HG02885 (cell line): ENCODE results near the gene KCNMA1.

Source experiments
- ATAC-seq: cut with Tn5 transposase; IDR thresholded peaks from one replicate; pipeline ENCODE4 v1.9.1; 2021; ENCODE audit warnings: mild to moderate bottlenecking; ENCODE audit not compliant: unreplicated experiment, poor library complexity

The KCNMA1 gene

DNA sequence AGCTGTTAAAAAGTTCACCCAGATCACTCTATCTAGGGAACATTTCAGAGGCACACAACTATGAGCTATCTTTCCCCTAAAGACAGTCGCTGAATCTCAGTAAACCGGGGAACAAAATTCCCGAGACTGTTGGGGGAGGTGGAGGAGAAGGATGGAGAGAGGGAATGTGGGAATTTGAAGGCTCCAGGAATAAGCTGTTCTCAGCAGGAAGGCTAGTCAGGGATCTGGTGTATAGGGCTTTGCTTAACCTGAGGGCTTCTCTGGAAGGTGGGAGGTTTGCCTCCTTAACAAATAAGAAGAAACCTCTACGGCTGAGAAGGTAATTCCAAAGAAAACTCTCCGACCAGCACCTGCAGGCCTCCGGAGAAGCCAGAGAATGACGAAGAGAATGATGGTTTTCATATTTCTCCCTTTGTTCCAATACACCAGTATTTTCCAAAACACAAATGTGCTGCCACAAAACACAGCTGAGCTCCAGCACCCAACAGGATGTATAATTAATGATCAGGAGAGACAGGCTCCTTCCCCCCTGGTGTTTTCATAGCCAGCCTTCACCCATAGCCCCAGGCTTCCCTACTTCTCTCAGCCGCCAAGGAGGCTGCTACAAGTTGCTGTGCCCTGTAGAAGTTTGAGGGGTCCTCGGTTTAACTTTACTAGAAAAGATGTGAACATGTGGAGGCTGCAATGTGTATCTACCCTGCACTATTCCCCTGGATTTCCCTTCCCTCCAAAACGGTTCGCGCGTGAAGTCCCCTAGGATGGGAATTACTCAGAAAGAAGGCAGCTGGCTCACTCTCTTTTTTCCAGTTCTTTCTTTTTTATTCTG, 2.0 kb downstream of the KCNMA1 start:
- no peak for ATAC-seq

GRCh38 chr10:77634939-77635338, 2.7 kb downstream of the KCNMA1 start:
- ATAC-seq = no peak

- no peak for ATAC-seq
These were observed 4.2 kb downstream of the KCNMA1 start for GRCh38 chr10:77633376-77633775.

GRCh38 chr10:77631241-77631640, 6.4 kb downstream of the KCNMA1 start:
- no peak for ATAC-seq

DNA sequence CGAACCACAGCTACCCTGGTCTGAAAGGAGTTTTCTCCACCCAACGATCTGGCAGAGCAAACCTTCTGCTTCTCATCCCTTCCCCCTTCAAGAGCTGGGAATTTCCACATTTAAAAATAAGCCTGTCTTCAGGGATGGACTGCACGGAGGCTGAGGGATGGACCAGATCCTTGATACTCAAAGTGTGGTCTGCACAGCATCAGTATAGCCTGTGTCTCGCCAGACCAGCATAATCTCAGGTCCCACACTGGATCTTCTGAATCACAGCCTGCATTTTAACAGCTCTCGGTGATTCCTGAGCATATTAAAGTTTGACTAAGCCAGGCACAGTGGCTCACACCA, 7.1 kb downstream of the KCNMA1 start:
- no peak for ATAC-seq

GRCh38 chr10:77629775-77630506, 7.7 kb downstream of the KCNMA1 start:
- no peak for ATAC-seq

DNA sequence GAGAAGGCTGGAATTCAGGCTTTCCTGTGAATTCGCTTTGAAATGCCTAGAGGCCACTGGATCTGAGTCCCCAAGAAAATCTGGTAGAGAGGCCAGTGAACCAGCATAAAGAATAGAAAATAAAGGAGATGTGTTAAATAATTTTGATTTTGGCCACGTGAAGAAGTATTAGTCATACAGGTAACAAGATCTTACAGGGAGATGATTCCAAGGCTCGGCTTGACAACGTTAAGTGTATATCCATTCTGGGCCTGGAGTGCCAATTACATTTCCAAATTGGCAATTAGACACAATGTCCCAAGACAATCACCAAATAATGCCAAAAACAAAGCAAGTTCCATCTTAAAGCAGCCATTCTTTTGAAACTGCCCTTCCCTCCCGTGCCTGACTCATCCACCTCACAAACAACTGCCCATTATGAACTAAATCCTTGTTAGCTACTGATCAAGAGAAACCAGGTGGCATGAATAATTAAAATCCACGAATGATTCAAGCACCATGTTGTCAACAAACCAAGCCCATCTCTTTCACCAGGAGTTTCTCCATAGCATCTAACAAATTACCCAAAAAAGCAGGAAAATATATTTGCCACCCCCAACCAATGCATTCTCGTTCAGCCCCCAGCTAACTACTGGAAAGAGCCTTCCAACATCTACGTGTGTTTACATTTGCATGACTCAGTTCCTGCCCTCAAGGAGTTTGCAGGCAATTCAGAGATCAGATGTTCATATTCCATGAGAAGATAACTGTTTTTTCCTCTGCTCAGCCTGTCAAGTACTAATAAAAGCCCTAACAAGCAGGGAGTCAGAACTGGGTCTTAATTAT, 8.5 kb downstream of the KCNMA1 start:
- no peak for ATAC-seq

DNA sequence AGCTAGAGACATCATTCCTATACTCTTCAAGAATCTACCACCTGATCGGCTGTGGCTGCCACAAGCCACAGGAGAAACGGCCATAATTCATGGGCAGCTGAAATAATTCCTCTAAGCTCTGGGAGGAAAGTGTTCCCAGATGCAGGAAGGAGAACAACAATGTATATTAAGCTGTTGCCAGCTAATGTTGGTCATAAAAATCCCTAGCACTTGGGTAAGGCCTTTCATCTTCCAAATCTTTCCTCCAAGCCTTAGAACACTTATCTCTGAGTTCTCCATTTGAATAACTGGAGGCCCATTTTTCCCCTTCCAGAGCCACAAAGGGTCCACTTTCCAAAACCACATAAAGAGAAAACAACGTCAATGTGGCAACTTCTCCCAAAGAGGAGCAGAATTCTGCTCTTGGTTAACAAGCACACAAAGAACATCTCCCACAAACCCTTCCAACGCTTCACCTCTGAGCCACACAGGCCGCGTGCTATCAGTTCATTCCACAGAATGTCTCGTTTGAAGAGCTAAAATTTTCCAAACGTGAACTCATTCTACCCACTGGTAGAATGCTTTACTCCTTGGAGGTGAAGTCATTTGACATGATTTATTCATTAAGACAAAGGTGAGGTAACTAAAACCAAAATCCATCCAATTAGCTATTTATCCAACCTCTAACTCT, 11.2 kb downstream of the KCNMA1 start:
- no peak for ATAC-seq

DNA sequence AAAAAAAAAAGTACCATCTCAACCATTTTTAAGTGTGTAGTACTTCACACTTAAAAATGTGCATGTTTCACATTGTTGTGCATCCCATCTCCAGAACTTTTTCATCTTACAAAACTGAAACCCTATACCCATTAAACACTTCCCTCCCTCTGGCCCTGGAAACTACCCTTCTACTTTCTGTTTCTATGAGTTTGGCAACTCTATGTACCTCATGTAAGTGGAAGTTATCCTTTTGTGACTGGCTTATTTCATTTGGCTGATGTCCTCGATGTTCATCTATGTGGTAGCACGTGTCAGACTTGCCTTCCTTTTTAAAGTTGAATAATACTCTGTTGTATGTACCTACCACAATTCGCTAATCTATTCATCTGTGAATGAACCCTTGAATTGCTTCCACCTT, 12.2 kb downstream of the KCNMA1 start:
- ATAC-seq = no peak

GRCh38 chr10:77622889-77623291, 14.7 kb downstream of the KCNMA1 start:
- peak; percentile 62 for ATAC-seq

DNA sequence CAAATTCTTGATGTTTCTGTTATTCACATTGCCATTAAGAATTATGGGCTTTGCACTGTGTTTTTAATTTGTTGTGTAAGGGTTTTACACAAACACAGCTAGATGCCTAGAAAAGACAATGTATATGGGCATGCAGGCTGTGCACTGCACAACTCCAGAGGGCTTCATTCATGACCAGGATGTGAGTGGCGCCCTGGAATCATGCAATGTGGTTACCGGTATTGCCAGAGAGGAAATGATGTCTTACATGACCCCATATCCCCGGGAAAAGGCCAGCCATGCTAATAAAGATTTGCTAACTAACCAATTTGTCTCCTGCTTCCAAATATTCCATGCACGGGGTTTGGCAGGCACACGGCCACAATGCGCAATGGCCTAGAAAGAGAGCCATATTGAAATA, 16.9 kb downstream of the KCNMA1 start:
- ATAC-seq = no peak

GRCh38 chr10:77619964-77620703, 17.5 kb downstream of the KCNMA1 start:
- no peak for ATAC-seq

DNA sequence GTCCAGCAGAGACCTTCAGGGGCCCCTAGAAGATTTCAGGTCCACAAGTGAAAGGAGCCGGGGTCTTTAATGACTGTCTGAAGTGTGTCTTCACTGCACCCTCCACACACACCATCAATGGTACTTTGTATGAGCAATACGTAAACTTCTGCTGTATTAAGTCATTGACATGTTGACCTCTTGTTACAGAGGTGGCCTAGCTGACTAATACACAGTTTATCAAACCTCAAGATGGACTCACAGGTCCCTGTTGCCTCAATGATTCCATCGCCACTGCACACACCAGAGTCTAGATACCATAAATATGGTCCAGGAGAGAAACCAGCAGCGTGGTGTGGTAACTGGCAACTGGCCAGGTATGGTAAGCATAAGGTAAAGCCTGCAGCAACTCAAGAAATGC, 19.5 kb downstream of the KCNMA1 start:
- no peak for ATAC-seq

DNA sequence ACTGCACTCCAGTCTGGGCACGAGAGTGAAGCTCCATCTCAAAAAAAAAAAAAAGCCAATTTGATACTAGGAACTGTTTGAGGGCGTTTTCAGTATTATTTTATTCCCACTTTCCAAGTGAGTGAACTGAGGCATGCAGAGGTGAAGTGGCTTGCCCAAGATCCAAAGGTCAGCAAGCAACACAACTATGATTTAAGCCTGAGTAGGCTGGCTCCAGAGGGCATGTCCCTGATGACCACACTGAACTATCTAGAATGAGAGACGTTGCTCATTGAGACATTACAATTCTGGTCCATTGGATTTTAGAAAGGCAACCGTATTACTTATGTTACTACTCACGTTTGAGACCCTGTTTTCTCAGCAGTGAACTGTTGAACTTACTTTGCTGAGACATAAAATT, 20.8 kb downstream of the KCNMA1 start:
- no peak for ATAC-seq

DNA sequence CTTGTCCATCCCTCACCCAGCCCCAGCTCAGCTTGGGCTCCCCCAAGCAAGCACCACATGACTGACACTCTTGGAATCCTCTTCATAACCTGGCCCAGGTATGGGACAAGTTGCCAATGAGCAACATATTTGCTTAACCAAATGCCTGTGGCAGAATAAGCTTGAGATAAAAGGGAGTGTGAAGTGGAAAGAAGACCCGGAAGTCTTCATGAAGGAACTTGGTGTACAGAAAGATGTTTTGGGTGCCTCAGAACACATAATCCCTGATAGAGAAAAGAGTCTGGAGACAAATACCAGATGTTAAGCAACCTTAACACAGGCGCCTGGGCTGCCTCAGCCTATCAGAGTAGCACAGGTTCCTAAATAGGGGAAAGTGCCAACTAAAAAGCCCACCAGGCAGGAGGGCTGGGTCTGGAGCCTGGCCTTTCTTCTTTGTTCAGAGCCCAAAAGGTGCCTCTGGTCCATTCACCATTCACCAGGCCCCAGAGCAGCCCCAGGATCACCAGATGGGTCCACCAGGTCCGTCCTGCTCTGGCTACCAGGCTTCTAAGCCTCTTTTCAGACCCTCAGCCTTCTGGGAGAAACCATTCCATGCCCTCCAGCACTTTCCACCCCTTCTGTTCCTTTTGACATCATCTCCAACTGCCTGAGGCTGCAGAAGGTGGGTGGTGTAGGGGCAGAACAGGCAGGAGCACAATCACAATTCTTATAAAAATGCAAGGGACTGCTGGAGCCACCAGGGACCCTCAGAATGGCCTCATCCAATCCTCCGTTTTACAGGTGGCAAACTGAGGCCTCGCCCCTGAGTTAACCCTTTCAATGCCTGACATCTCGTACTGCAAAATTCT, 22.6 kb downstream of the KCNMA1 start:
- ATAC-seq = no peak

DNA sequence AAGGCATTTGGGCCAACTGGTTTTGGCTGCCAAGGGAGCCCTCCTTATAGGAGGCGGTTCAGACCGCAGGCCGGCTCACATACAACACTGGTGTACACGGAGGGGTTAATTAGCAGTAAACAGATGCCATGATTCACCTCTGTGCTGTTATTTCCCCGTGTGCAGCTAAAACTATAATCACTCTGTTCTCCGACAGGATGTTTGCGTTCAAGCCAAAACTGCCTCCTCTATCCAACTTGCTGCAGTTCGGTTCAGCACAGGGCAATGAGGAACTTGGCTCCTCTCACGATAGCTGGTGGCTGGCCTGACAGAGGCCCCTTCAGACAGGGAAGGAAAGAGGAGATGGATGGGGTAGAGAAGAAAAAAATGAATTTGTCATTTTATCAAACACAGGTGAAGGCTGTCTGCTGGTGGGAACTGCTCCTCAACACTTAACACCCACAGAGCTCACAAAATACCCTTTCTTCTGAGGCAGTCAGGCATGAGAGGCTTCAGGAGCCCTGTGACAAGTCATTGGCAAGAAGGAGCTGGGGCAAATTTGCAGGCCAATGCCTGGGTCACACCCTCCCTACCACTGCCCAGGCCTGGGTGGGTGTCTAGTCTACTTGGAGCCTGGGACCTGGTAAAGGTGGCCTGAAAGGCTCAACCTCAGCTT, 24.0 kb downstream of the KCNMA1 start:
- ATAC-seq = no peak

DNA sequence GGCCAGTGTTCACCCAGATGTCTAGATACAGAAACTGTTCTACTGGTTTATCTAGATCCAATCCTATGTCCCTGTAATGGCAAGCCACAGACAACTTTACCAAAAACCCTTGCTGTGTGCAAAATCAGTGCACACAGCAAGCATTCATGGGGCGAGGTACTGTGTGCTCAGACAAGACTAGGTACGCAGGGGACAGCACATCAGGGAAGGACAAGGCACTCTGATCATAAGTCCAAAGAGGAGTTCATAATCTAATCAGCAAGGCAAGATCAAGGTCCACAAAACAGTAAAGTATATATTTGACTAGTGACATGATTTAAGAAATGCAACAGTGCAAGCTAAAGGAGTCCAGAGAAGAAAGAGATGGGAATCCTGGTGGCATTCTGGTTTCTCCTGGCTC, 25.9 kb downstream of the KCNMA1 start:
- ATAC-seq = no peak

DNA sequence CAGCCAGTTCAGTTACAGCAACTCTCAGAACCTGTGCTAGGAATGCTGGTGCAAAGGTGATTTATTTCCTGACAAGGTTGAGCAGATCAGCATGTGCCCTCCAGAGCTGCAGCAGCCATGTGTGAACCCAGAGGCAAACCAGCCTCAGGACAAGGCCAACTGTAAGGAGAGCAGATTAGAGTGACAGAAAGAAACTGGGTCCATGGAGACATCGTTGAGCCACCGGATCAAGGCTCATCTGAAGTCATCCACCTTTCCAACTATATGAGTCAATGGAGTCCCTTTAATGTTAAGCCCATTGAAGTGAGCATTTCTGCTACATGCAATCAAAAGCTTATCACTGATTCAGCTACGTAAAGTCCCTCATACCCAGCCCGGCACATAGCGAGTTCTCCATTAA, 26.4 kb downstream of the KCNMA1 start:
- no peak for ATAC-seq
